SU-DHL-6 (cell line): ENCODE data around the gene ZDHHC3.

Source experiments
- H2AFZ ChIP-seq: fragments of 200-600 bp; sonication (generic); 2 replicates; pipeline ENCODE4 v1.6.1; 2014; ENCODE audit warnings: low read depth, mild to moderate bottlenecking, moderate library complexity, mixed read lengths, antibody characterized with exemption, low read length; ENCODE audit not compliant: severe bottlenecking
- H3F3A ChIP-seq: fragments of 200-600 bp; shearing (Covaris generic); 2 replicates; pipeline ENCODE4 v1.6.0; 2016; ENCODE audit warnings: antibody characterized with exemption, mild to moderate bottlenecking; ENCODE audit not compliant: insufficient read depth
- H3K27ac ChIP-seq: fragments of 200-600 bp; sonication (generic); 2 replicates; pipeline ENCODE4 v1.5.1; 2016; ENCODE audit warnings: low read depth, mild to moderate bottlenecking, low read length, moderate library complexity, mixed read lengths
- H3K27me3 ChIP-seq: fragments of 200-600 bp; sonication (generic), shearing (Covaris generic); 2 replicates; pipeline ENCODE4 v1.6.0; 2014; ENCODE audit warnings: mild to moderate bottlenecking, low read length
- H3K36me3 ChIP-seq: fragments of 200-600 bp; sonication (generic); 2 replicates; pipeline ENCODE4 v1.6.1; 2014; ENCODE audit warnings: mild to moderate bottlenecking, low read length, mixed read lengths
- H3K4me2 ChIP-seq: fragments of 300-600, 200-600 bp; shearing (Covaris generic), sonication (generic); 2 replicates; pipeline ENCODE4 v1.6.0; 2014; ENCODE audit warnings: low read length, low read depth, mild to moderate bottlenecking; ENCODE audit not compliant: poor library complexity, severe bottlenecking
- H3K4me3 ChIP-seq: fragments of 200-600 bp; sonication (generic); 2 replicates; pipeline ENCODE4 v1.5.1; 2014; ENCODE audit warnings: antibody characterized with exemption, low read length, mild to moderate bottlenecking, mixed read lengths; ENCODE audit not compliant: insufficient read depth, poor library complexity, severe bottlenecking
- H3K79me2 ChIP-seq: fragments of 200-600 bp; sonication (generic); 2 replicates; pipeline ENCODE4 v1.6.1; 2014; ENCODE audit warnings: mild to moderate bottlenecking, low read length, moderate library complexity; ENCODE audit not compliant: insufficient read depth
- H3K9ac ChIP-seq: fragments of 200-600 bp; sonication (generic); 2 replicates; pipeline ENCODE4 v1.7.0; 2014; ENCODE audit warnings: mild to moderate bottlenecking, low read length
- H3K9me2 ChIP-seq: fragments of 200-600 bp; sonication (generic); replicated peaks from 2 replicates; pipeline ENCODE4 v1.6.1; 2014; ENCODE audit warnings: low read length; ENCODE audit not compliant: insufficient read depth
- H3K9me3 ChIP-seq: fragments of 200-600 bp; sonication (generic); 2 replicates; pipeline ENCODE4 v1.6.1; 2014; ENCODE audit warnings: low read length, mixed read lengths; ENCODE audit not compliant: insufficient read depth
- H4K20me1 ChIP-seq: fragments of 200-600 bp; sonication (generic); 2 replicates; pipeline ENCODE4 v1.6.1; 2014; ENCODE audit warnings: low read depth, mild to moderate bottlenecking, antibody characterized with exemption, low read length, moderate library complexity, mixed read lengths
- EZH2phosphoT487 ChIP-seq: fragments of 200-600 bp; sonication (generic), shearing (Covaris generic); conservative IDR thresholded peaks from 2 replicates; pipeline ENCODE4 v1.6.1; 2018; ENCODE audit warnings: mild to moderate bottlenecking, antibody characterized with exemption, low read length, moderate library complexity, mixed read lengths
- TF ChIP-seq, protein P1 (sequence below): fragments of 200-600 bp; sonication (generic); IDR thresholded peaks from one replicate; pipeline ENCODE4 v1.5.1; 2017; ENCODE audit warnings: antibody characterized with exemption, mild to moderate bottlenecking, low read length, moderate library complexity; ENCODE audit not compliant: insufficient read depth, poor library complexity, severe bottlenecking

The ZDHHC3 gene

DNA sequence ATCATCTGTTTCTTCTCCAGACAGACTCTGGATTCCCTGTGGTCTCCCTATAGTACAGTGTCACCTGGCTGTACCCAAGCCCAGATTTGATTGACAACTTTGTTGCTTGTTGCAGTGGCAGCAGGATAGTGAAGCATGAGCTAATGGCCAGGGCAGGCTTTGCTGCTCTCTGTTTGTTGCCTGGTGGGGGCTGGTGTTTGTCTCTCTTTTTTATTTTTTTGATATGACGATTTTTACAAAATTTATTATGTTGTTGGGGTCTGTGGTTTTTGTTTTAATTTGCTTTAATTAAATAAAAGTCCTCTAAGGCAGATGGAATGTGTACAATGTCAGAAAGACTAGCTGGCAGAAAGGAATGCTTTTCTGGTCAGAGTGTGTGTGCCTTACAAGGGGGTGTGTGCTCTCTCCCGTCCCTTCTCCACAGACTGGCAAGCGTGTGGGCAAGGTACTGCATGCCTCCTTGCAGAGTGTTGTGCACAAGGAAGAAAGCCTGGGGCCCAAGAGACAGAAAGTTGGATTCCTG is 34.9 kb upstream of the ZDHHC3 start:
- no peak overlapping the region for H3K4me2 ChIP-seq
- H2AFZ ChIP-seq: no peak overlapping the region
- H3K4me3 ChIP-seq: no peak overlapping the region
- no peak overlapping the region for H3K9ac ChIP-seq
- H3K27ac ChIP-seq: no peak overlapping the region
- TF ChIP-seq EZH2phosphoT487: no peak
- TF ChIP-seq, protein P1, sequence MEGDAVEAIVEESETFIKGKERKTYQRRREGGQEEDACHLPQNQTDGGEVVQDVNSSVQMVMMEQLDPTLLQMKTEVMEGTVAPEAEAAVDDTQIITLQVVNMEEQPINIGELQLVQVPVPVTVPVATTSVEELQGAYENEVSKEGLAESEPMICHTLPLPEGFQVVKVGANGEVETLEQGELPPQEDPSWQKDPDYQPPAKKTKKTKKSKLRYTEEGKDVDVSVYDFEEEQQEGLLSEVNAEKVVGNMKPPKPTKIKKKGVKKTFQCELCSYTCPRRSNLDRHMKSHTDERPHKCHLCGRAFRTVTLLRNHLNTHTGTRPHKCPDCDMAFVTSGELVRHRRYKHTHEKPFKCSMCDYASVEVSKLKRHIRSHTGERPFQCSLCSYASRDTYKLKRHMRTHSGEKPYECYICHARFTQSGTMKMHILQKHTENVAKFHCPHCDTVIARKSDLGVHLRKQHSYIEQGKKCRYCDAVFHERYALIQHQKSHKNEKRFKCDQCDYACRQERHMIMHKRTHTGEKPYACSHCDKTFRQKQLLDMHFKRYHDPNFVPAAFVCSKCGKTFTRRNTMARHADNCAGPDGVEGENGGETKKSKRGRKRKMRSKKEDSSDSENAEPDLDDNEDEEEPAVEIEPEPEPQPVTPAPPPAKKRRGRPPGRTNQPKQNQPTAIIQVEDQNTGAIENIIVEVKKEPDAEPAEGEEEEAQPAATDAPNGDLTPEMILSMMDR: no peak
- peaks cover 8% of the 10 kb centered on the region; the same call in 1 of the 2 replicates for H3K36me3 ChIP-seq
- H4K20me1 ChIP-seq: no peaks in the 10 kb centered on the region
- no peaks in the 10 kb centered on the region for H3K27me3 ChIP-seq
- no peaks in the 10 kb centered on the region for H3K79me2 ChIP-seq
- no peaks in the 10 kb centered on the region for H3K9me2 ChIP-seq
- no peaks in the 10 kb centered on the region for H3K9me3 ChIP-seq
- H3F3A ChIP-seq: no peaks in the 10 kb centered on the region

- no peak overlapping the region for H3K4me2 ChIP-seq
- no peak overlapping the region for H3K9ac ChIP-seq
- H2AFZ ChIP-seq: no peak overlapping the region
- H3K9me3 ChIP-seq: no peaks in the 10 kb centered on the region
- H3K27ac ChIP-seq: no peak overlapping the region
- no peaks in the 10 kb centered on the region for H3K9me2 ChIP-seq
- no peaks in the 10 kb centered on the region for H4K20me1 ChIP-seq
- peaks cover 16% of the 10 kb centered on the region; the same call in 1 of the 2 replicates for H3K36me3 ChIP-seq
- no peak for TF ChIP-seq EZH2phosphoT487
- TF ChIP-seq, protein P1: no peak
- no peaks in the 10 kb centered on the region for H3K79me2 ChIP-seq
- no peaks in the 10 kb centered on the region for H3F3A ChIP-seq
- no peaks in the 10 kb centered on the region for H3K27me3 ChIP-seq
- no peak overlapping the region for H3K4me3 ChIP-seq
These were observed 33.9 kb upstream of the ZDHHC3 start for GRCh38 chr3:45009868-45010267.

DNA sequence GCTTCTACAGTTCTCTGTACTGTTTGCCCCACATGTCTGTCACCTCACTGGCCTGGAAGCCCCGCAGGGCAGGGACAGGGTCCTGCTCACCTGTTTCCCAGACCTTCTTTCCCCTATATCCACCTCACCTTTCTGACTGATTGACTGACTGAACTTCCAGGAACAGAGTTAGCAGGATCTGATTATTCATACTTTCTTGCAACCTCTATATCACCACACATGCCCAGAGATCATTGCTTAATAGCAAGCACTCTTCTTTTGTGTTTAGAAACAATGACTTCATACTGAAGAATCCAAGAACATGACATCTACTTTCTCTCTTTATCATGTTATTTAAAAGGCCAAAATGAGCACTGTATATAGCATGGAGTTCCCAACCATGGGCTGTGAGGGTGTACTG is 32.1 kb upstream of the ZDHHC3 start:
- Histone ChIP-seq H3K36me3 (peaks cover 20% of the 10 kb centered on the region; the same call in 1 of the 2 replicates), H3K4me2 (no peak overlapping the region), H3K27me3 (no peaks in the 10 kb centered on the region), H3K4me3 (no peak overlapping the region), H3K27ac (no peak overlapping the region), H4K20me1 (no peaks in the 10 kb centered on the region), H3K9me2 (no peaks in the 10 kb centered on the region), H3K79me2 (0 out of 2 replicates have a peak, but pooled peaks cover 1% of the 10 kb centered on the region), H3K9me3 (no peaks in the 10 kb centered on the region), H3F3A (no peaks in the 10 kb centered on the region), H2AFZ (no peak overlapping the region), H3K9ac (no peak overlapping the region)
- no peak for TF ChIP-seq EZH2phosphoT487
- TF ChIP-seq, protein P1: no peak
